Astrocyte (in vitro differentiated cells and primary cell): ENCODE data around the gene NAP1L4.

ENCODE experiments used
- EZH2 ChIP-seq: IDR thresholded peaks from 2 replicates; pipeline ENCODE4 v1.6.1; 2012; ENCODE audit warnings: mild to moderate bottlenecking, low read length, inconsistent platforms; ENCODE audit not compliant: insufficient read depth
- TF ChIP-seq, protein P1 (sequence below): IDR thresholded peaks from 2 replicates; pipeline ENCODE4 v1.5.1; 2011; ENCODE audit warnings: low read depth, mild to moderate bottlenecking, inconsistent platforms, low read length, moderate library complexity; ENCODE audit not compliant: insufficient read depth

DNA sequence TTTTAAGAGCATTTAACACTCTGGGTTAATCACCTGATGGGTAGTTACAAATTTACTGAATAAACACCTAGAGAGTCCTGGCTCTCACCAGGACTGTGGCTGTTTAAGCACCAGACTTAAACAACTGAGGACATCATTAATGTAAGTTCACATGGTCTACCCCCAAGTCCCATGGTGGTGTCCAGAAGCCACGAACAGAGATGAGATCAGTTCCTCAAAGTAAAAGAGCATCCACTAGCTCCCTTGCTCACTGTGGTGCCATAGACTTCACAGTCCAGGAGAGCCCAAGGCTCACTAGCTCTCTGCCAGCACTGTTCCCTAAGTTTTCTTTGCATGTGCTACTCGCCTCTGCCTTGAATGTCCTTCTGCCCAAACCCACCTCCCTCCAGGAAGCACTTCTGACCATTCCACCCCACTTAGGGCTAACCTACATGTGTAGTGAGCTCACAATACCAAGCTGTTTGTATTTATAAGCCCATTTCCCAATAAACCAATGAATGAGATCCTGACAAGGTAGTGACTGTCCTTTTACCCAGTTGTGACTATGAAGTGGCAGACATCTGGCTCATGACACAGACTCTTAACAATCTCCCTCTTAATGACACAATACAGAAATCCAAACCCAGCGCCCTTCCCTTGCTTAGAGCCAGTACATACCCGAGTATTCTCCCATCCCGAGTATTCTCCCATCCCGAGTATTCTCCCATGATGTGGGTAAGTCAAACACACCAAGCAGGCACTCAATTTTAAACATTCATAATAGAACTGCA lies 15.7 kb downstream of the NAP1L4 start:
- TF ChIP-seq, protein P1, sequence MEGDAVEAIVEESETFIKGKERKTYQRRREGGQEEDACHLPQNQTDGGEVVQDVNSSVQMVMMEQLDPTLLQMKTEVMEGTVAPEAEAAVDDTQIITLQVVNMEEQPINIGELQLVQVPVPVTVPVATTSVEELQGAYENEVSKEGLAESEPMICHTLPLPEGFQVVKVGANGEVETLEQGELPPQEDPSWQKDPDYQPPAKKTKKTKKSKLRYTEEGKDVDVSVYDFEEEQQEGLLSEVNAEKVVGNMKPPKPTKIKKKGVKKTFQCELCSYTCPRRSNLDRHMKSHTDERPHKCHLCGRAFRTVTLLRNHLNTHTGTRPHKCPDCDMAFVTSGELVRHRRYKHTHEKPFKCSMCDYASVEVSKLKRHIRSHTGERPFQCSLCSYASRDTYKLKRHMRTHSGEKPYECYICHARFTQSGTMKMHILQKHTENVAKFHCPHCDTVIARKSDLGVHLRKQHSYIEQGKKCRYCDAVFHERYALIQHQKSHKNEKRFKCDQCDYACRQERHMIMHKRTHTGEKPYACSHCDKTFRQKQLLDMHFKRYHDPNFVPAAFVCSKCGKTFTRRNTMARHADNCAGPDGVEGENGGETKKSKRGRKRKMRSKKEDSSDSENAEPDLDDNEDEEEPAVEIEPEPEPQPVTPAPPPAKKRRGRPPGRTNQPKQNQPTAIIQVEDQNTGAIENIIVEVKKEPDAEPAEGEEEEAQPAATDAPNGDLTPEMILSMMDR = no peak
- TF ChIP-seq EZH2 = no peak
